IMR-90 (cell line): ENCODE results near the gene KIF9. TPM values are rescaled to one million over a fixed set of nuclear protein-coding genes. Genes with fewer than 3 reads are reported as not detected.

ENCODE experiments used
- ATAC-seq: fragments of 200-7000 bp; cut with Tn5 transposase; 2 replicates; pipeline ENCODE4 v1.9.1; 2020; ENCODE audit warnings: low read depth, mild to moderate bottlenecking, moderate library complexity
- BruUV-seq: library from RNA; stranded (reverse); fragments of 400-500 nt; replicated peaks from 2 replicates; lab custom pipeline; 2021; lab: Mats Ljungman, UMichigan
- CTCF ChIA-PET: fragments of 300-600 bp; formaldehyde crosslinking; extraction: SDS; loops from one replicate; lab custom pipeline; 2021; ENCODE audit warnings: antibody characterized with exemption; lab: Yijun Ruan, JAX
- POLR2A ChIA-PET: fragments of 300-600 bp; sonication (Branson Sonifier 250); formaldehyde crosslinking; loops from one replicate; lab custom pipeline; 2022; ENCODE audit warnings: antibody characterized with exemption; ENCODE audit not compliant: unreplicated experiment; lab: Charles Lee
- DNase-seq: peaks from one replicate; pipeline ENCODE4 v3.0.0; 2013
- H2AFZ ChIP-seq: replicated peaks from 2 replicates; pipeline ENCODE3; 2013; ENCODE audit warnings: low read length, mild to moderate bottlenecking; ENCODE audit not compliant: poor library complexity
- H2AK5ac ChIP-seq: 2 replicates; pipeline ENCODE4 v1.6.1; 2013; ENCODE audit warnings: low read depth, low read length, inconsistent platforms
- H2AK9ac ChIP-seq: replicated peaks from 2 replicates; pipeline ENCODE3; 2013; ENCODE audit warnings: mild to moderate bottlenecking, low read depth, low read length, moderate library complexity; ENCODE audit not compliant: poor library complexity
- H2BK120ac ChIP-seq: 2 replicates; pipeline ENCODE4 v1.6.1; 2013; ENCODE audit warnings: low read depth, low read length, inconsistent platforms
- H2BK15ac ChIP-seq: 3 replicates; pipeline ENCODE4 v1.6.1; 2013; ENCODE audit warnings: low read depth, low read length, inconsistent platforms
- H2BK20ac ChIP-seq: 2 replicates; pipeline ENCODE4 v1.6.1; 2013; ENCODE audit warnings: low read depth, mild to moderate bottlenecking, inconsistent platforms, low read length, moderate library complexity
- H2BK5ac ChIP-seq: 2 replicates; pipeline ENCODE4 v1.6.1; 2013; ENCODE audit warnings: mild to moderate bottlenecking, low read depth, low read length, inconsistent platforms; ENCODE audit not compliant: poor library complexity, severe bottlenecking
- H3K14ac ChIP-seq: replicated peaks from 2 replicates; pipeline ENCODE4 v1.6.1; 2013; ENCODE audit warnings: low read depth, low read length, inconsistent platforms
- H3K18ac ChIP-seq: 2 replicates; pipeline ENCODE4 v1.6.1; 2013; ENCODE audit warnings: low read depth, low read length, control low read depth
- H3K23ac ChIP-seq: 2 replicates; pipeline ENCODE4 v1.6.1; 2013; ENCODE audit warnings: low read depth, low read length, inconsistent platforms
- H3K27ac ChIP-seq: 2 replicates; pipeline ENCODE4 v1.5.1; 2013; ENCODE audit warnings: mild to moderate bottlenecking, control low read depth, low read length; ENCODE audit not compliant: insufficient read depth
- H3K27me3 ChIP-seq: 2 replicates; pipeline ENCODE4 v1.6.1; 2013; ENCODE audit warnings: low read length; ENCODE audit not compliant: control insufficient read depth, insufficient read depth
- H3K36me3 ChIP-seq: 2 replicates; pipeline ENCODE4 v1.6.1; 2013; ENCODE audit warnings: low read length, mixed read lengths; ENCODE audit not compliant: control insufficient read depth, insufficient read depth
- H3K4ac ChIP-seq: 2 replicates; pipeline ENCODE4 v1.6.1; 2013; ENCODE audit warnings: low read depth, low read length, inconsistent platforms
- H3K4me1 ChIP-seq: 2 replicates; pipeline ENCODE4 v1.6.1; 2013; ENCODE audit warnings: low read length, mixed read lengths; ENCODE audit not compliant: control insufficient read depth, insufficient read depth
- H3K4me2 ChIP-seq: 2 replicates; pipeline ENCODE4 v1.6.1; 2013; ENCODE audit warnings: low read depth, mild to moderate bottlenecking, control low read depth, low read length, moderate library complexity
- H3K4me3 ChIP-seq: 2 replicates; pipeline ENCODE4 v1.5.1; 2013; ENCODE audit warnings: low read depth, mild to moderate bottlenecking, control low read depth, low read length, moderate library complexity; ENCODE audit not compliant: insufficient read depth
- H3K56ac ChIP-seq: 2 replicates; pipeline ENCODE4 v1.6.1; 2013; ENCODE audit warnings: low read length, inconsistent platforms; ENCODE audit not compliant: insufficient read depth; ENCODE audit errors: extremely low read depth
- H3K79me1 ChIP-seq, 2 experiments: 2 replicates each; pipeline ENCODE4 v1.6.1; 2013; ENCODE audit warnings: low read length in 2 of 2, inconsistent platforms in 1 of 2, low read depth in 1 of 2
- H3K9ac ChIP-seq: 2 replicates; pipeline ENCODE4 v1.6.1; 2013; ENCODE audit warnings: low read depth, low read length, control low read depth
- H3K9me1 ChIP-seq: 2 replicates; pipeline ENCODE4 v1.6.1; 2013; ENCODE audit warnings: low read length, inconsistent platforms; ENCODE audit not compliant: insufficient read depth
- H3K9me3 ChIP-seq: 2 replicates; pipeline ENCODE4 v1.6.1; 2013; ENCODE audit warnings: low read length; ENCODE audit not compliant: control insufficient read depth, insufficient read depth
- H4K20me1 ChIP-seq: 2 replicates; pipeline ENCODE4 v1.6.1; 2013; ENCODE audit warnings: low read length, inconsistent platforms; ENCODE audit not compliant: insufficient read depth
- H4K5ac ChIP-seq: 2 replicates; pipeline ENCODE4 v1.6.1; 2013; ENCODE audit warnings: mild to moderate bottlenecking, low read depth, low read length, control low read depth
- H4K8ac ChIP-seq, 2 experiments: 2 replicates each; pipeline ENCODE4 v1.6.1; 2013; ENCODE audit warnings: low read depth in 2 of 2, low read length in 2 of 2, control low read depth in 1 of 2, inconsistent platforms in 1 of 2
- H4K91ac ChIP-seq: 2 replicates; pipeline ENCODE4 v1.6.1; 2013; ENCODE audit warnings: low read depth, low read length, inconsistent platforms; ENCODE audit not compliant: insufficient read depth
- MAFK ChIP-seq: IDR thresholded peaks from 2 replicates; pipeline ENCODE4 v1.6.1; 2012; ENCODE audit warnings: low read depth, low read length, improper control_type of control experiment
- RFX5 ChIP-seq: IDR thresholded peaks from 2 replicates; pipeline ENCODE4 v1.8.0; 2012; ENCODE audit warnings: low read depth, mild to moderate bottlenecking, low read length, moderate library complexity
- WGBS, 2 experiments: methylation state at CpG; one replicate each; pipeline versions ENCODE4 v1.1.5 to v1.1.7; 2013; ENCODE audit warnings: missing lambda C conversion rate in 2 of 2; ENCODE audit not compliant: insufficient read length in 1 of 2; ENCODE audit errors: extremely low coverage in 2 of 2; 5-methylcytosine and 5-hydroxymethylcytosine counted together
- dilution Hi-C: fragments of 300-500 bp; cut with HindIII; formaldehyde crosslinking; loops from one replicate; pipeline ENCODE4 v1.14.3; 2018; ENCODE audit warnings: low sequenced_read_pairs; ENCODE audit not compliant: unreplicated experiment
- in situ Hi-C: fragments of 300-500 bp; cut with MboI; formaldehyde crosslinking; loops from 3 replicates; pipeline ENCODE4 v1.14.3; 2019; ENCODE audit warnings: low sequenced_read_pairs, inconsistent platforms, mixed read lengths
- intact Hi-C: fragments of 100-400 bp; cut with micrococcal nuclease; formaldehyde crosslinking; loops from 2 replicates; pipeline ENCODE4 v1.10.0; 2022
- polyA plus RNA-seq, 3 experiments: library from polyadenylated mRNA; depleted of rRNA; stranded (reverse); fragments of >200 nt; gene quantifications; 2 replicates each; pipeline ENCODE4 v1.2.3, GENCODE V29; 2012; ENCODE audit warnings: low replicate concordance in 1 of 3
- total RNA-seq: library from RNA; depleted of rRNA; stranded (reverse); fragments of >200 nt; gene quantifications from 2 replicates; pipeline ENCODE4 v1.2.3, GENCODE V29; 2012
- TF ChIP-seq, protein P1 (sequence below): fragments of 150-350 bp; IDR thresholded peaks from 2 replicates; pipeline ENCODE4 v1.6.1; 2017; ENCODE audit warnings: mild to moderate bottlenecking, antibody characterized with exemption, low read length, low read depth

Gene KIF9
- total and polyA plus RNA-seq, 2 of the 4 experiments (the other 2 are of a cell fraction), result 1.8 to 5.0 TPM

DNA sequence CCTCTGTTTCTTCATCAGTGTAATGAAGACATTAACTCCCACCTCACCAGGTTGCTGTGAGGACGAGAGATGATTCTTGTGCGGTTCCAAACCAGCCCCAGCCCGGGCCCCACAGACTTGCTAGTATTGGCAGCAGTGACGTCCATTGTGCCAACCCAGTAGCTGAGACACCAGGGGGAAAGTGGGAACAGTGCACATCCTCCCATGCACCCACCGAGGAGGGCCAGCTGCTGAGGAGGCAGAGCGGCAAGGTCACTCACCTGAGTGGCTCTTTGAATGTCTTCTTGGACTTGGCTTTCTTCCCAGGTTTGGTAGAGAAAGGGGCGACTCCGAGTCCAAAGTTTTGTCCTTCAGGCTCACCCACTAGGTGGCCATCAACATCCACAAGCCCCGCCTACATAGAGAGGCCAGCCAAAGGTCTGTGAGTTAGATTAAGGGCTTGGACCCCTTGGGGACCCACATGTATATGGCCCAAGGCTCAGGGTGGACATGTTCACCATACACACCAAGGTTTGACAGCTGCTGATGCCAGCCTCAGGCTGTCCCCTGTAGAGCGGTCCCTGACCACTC lies 38.0 kb downstream of the KIF9 start:
- Histone ChIP-seq H3K27me3 (no peaks in the 10 kb centered on the region), H3K9ac (no peak overlapping the region), H3K27ac (no peak overlapping the region), H3K9me1 (no peaks in the 10 kb centered on the region), H4K5ac (no peak overlapping the region), H3K18ac (no peak overlapping the region), H3K14ac (no peak overlapping the region), H2AK9ac (no peak overlapping the region), H2AFZ (no peak overlapping the region), H3K4me1 (no peaks in the 10 kb centered on the region), H3K4ac (no peak overlapping the region), H3K79me1 (no peaks in the 10 kb centered on the region), H3K23ac (no peak overlapping the region), H2BK120ac (no peak overlapping the region), H4K20me1 (no peaks in the 10 kb centered on the region), H2BK5ac (no peak overlapping the region), H2BK15ac (no peak overlapping the region), H3K56ac (no peak overlapping the region), H4K91ac (no peak overlapping the region), H4K8ac (no peak overlapping the region), H3K36me3 (no peaks in the 10 kb centered on the region; the same call in 1 of the 2 replicates), H3K9me3 (no peaks in the 10 kb centered on the region), H2BK20ac (no peak overlapping the region), H3K4me3 (no peak overlapping the region), H2AK5ac (no peak overlapping the region), H3K4me2 (no peak overlapping the region)
- ATAC-seq (no peak), DNase-seq (no peak)
- CTCF ChIA-PET, result no interaction called here
- intact Hi-C loops, result no loop called here
- dilution Hi-C loops, result no loop called here
- TF ChIP-seq, protein P1, sequence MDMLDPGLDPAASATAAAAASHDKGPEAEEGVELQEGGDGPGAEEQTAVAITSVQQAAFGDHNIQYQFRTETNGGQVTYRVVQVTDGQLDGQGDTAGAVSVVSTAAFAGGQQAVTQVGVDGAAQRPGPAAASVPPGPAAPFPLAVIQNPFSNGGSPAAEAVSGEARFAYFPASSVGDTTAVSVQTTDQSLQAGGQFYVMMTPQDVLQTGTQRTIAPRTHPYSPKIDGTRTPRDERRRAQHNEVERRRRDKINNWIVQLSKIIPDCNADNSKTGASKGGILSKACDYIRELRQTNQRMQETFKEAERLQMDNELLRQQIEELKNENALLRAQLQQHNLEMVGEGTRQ, result no peak
- TF ChIP-seq RFX5, result no peak
- no peak for TF ChIP-seq MAFK
- BruUV-seq, result no TSS peak
- POLR2A ChIA-PET, result no interaction called here
- no CpG with 5 or more reads among the region's 10 CpGs for WGBS, 2 experiments
- in situ Hi-C loops, result no loop called here
